T1000 (cell line): ENCODE measurements around the gene SMURF1.

Experiments
- DNase-seq: peaks from one replicate; lab custom pipeline; 2025; ENCODE audit warnings: mixed read lengths; lab: John Stamatoyannopoulos, UW

The SMURF1 gene

GRCh38 chr7:99141841-99142726, 1.8 kb downstream of the SMURF1 start:
- DNase-seq: peak; percentile 47

GRCh38 chr7:99141334-99141733, 2.6 kb downstream of the SMURF1 start:
- no peak for DNase-seq

- no peak for DNase-seq
Observed at GRCh38 chr7:99140813-99141212, 3.1 kb downstream of the SMURF1 start.

GRCh38 chr7:99139036-99139435, 4.9 kb downstream of the SMURF1 start:
- DNase-seq: no peak

- DNase-seq: no peak
Observed at GRCh38 chr7:99137411-99138180, 6.3 kb downstream of the SMURF1 start.

- DNase-seq: no peak
Observed at GRCh38 chr7:99135938-99136337, 8.0 kb downstream of the SMURF1 start.

- DNase-seq: no peak
Observed at GRCh38 chr7:99133766-99134564, 9.9 kb downstream of the SMURF1 start.

- DNase-seq: no peak
Observed at GRCh38 chr7:99132595-99133321, 11.2 kb downstream of the SMURF1 start.

- no peak for DNase-seq
Observed at GRCh38 chr7:99131290-99131689, 12.6 kb downstream of the SMURF1 start.

- no peak for DNase-seq
Observed at GRCh38 chr7:99129536-99129935, 14.4 kb downstream of the SMURF1 start.

GRCh38 chr7:99129001-99129400, 14.9 kb downstream of the SMURF1 start:
- no peak for DNase-seq

GRCh38 chr7:99128076-99128950, 15.6 kb downstream of the SMURF1 start:
- DNase-seq: no peak

- DNase-seq: no peak
Observed at GRCh38 chr7:99127636-99128035, 16.3 kb downstream of the SMURF1 start.

GRCh38 chr7:99126921-99127553, 16.9 kb downstream of the SMURF1 start:
- DNase-seq: no peak

- DNase-seq: no peak
Observed at GRCh38 chr7:99125505-99125865, 18.4 kb downstream of the SMURF1 start.

- no peak for DNase-seq
Observed at GRCh38 chr7:99124751-99125504, 19.0 kb downstream of the SMURF1 start.

GRCh38 chr7:99124236-99124635, 19.7 kb downstream of the SMURF1 start:
- DNase-seq: no peak

GRCh38 chr7:99123571-99124033, 20.3 kb downstream of the SMURF1 start:
- DNase-seq: no peak

- no peak for DNase-seq
Observed at GRCh38 chr7:99122762-99123161, 21.1 kb downstream of the SMURF1 start.
